NOMO-1 (cell line): ENCODE results near the gene KCTD15.

ENCODE experiments used
- DNase-seq, 2 experiments: peaks; one replicate each; lab custom pipeline; 2025; ENCODE audit not compliant: unreplicated experiment in 2 of 2; lab: John Stamatoyannopoulos, UW

Gene KCTD15

DNA sequence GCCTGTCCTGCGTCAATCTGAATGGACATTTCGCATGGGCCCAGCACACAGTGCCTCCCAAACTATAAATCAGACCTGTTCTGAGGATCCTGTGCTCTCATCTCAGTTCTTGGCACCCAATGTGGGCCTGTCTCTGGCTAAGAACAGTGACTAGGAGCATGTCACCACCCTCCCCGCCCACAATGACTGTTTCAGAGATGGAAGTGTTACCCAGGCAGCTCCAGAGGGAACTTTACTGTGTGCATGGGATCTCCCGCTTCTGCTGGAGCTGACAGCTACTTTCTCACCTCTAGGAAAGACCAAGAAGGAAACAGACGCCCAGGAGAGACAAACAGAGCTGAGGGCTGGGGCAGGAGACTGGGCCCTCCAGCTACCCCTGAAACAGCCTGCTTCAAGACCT lies 45.0 kb downstream of the KCTD15 start:
- no peak for DNase-seq

DNA sequence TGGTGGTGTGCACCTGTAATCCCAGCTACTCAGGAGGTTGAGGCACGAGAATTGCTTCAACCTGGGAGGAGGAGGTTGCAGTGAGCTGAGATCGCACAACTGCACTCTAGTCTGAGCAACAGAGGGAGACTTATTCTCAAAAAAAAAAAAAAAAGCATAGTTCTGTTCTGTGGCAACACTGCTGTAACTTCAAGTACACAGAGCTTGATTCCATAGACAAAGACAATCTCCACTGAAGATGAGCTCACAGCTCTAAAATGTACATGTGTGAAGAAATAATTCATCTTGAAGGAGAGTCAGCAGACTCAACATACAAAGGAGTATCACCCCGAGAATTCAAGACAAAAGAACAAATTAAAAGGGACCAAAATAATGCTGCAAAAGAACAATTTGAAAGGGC lies 47.8 kb downstream of the KCTD15 start:
- no peak for DNase-seq

DNA sequence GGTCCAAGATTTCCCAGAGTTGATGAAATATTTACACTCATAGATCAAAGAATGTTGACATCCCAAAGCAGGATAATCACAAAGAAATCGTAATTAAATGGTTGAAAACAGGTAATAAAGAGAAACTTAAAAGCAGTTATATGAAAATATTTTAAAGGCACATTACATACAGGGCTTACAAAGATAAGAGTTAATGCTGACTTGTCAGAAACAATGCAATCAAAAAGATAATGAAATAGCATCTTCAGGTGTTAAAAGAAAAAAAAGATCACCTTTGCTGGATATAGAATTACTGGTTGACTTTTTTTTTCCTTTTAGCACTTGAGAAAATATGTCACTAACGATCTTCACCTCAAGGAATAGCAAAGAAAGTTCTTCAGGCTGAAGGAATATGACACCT lies 48.8 kb downstream of the KCTD15 start:
- DNase-seq = no peak

DNA sequence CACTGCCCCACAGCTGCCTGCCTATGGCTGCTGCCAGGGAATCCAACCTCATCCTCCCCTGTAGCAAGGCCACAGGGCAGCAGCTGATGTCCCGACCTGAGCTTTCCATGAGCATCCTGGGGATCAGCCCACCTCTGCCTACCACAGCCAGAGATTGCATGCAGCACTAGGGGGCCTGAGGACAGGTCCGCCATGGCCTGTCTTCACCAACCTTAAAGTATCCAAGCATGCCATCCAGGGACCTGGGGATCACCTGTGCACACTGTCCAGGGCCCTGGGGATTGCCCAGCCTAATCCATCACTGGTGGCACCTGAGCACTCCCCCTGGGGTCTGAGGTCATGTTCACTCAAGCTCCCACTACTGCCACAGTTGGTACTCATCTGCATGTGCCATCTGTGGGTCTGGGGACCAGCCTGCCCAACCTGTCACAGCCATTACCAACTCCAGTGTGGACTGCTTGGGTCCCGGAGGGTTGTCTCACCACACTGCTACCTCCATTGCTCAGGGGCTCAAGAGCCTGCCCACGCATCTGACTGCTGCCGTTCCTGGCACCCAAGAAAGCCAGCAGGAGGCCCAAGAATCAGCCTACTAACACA lies 53.0 kb downstream of the KCTD15 start:
- DNase-seq = no peak

DNA sequence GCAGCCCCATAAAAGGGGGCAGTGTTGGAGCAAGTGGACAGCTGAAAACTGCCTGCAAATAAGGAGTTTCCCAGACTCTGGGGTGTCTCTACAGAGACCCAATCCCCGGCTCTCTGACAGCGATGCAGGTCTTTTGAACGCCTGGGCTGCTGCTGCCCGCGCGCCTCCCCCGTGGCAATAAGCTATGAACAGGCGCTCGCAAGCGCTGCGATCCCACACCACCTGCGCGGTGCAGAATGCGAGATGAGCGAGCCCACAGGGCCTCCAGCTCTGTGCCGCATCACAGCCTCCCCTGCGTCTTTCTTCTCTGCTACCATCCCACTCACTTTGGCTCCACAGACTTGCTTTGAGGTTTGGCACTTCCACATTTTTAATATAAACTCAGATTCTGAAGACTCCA lies 62.3 kb downstream of the KCTD15 start:
- no peak for DNase-seq

DNA sequence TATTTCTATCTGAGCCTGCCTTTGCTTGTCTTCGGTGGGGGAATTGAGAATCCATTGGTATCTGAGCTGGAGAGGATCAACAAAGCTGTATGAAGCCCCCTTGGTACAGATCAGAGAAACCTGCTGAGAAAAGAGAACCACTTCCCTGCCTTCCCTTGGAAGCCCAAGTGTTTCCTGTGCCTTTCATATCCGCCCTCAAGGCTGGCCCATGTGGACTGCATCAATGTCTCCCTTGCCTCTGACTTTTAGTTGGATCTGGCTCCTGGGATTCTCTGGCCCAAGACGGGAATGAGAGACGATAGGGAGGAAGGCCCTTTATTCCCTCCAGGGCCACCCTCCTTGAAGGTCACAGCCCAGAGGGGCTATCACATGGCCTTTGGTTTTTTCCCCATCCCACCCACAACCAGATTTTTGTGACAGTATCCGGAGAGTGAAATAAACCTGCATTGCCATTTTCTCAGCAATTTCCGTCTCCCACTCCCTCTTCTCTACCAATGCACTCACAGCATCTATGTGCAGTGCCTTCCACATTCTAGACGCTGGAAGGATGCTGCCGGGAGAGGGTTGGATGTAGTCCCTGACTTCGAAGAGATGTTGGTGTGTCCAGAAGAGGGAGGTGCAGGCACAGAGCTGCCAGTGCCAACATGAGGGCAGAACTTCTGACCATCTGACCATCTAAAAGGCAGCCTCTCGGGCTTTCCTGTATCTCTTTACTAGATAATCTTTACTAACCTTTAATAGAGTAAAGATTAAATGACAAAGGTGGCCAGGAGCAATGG lies 63.8 kb downstream of the KCTD15 start:
- no peak for DNase-seq

DNA sequence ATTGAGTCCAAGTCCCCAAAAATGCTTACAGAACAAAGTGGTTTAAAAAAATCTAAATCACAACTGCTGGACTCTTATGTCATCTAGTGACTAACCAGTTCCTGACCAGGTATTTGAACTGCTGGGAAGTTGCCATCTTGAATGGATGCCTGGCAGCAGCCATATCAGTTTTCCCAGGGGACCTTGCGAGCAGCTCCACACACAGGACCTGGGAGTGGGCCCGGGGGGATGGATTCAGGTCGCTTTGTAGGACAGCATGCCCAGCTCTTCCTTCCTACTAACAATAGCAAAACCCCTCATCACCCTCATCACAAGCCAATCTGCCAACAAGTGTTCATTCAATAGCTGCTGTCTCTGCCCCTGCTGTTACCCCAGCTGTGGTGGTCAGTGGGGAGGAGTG lies 65.3 kb downstream of the KCTD15 start:
- no peak for DNase-seq

DNA sequence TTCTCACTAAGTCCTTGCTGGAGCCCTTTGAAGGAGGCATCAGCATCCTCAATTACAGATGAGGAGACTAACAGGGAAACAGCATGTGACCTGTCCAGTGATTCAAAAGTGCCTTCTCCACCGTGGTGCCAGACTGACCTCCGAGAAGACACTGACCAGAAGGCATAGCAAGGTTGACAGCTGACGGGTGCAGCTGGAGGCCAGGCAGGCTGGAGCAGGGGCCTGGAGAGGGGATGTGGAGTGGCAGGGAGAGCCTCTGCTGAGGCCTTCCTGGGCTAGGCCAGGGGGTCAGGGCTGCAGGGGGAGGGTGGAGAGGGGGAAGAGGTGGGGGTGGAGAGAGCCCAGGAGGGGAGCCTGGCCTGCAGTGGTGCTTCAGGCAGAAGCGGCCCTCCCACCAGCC lies 66.3 kb downstream of the KCTD15 start:
- no peak for DNase-seq

DNA sequence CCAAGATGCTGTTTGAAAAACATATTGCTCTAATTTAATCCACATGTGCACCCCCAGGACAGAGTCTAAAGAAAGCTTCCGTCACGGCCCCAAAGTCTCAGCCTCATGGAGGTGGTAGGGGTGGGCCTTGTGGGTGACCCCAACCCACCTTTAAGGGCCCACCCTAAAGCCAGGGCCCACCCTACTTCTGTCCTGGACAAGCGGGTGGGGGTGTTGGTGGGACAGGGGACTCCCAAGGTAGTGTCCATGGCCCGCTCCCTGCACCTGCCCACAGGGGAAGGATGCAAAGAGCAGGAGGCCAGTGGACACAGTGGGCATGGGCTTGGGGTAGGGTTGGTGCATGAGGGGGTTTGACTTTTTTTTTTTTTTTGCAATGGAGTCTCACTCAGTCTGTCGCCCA lies 66.8 kb downstream of the KCTD15 start:
- DNase-seq = no peak

DNA sequence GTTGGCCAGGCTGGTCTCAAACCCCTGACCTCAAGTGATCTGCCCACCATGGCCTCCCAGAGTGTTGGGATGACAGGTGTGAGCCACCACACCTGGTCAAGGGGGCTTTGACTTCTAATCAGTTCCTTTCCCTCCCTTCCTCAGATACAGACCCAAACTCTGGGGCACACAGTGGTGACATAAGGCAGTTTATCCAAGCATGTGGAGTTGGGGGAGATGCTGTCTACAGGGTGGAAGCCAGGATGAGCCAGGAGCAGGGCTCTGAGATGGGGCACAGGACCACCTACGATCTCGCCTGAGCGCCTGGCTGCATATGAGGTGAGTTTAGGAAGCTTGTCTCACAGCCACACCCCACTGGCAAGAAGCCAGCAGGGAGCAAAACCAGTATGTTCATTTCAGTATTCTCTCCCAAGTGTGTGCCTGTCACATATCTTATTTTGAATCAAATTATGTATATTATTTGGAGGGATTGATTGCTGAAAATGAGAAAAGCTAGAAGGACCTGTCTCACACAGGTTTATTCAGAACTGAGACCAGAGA lies 67.7 kb downstream of the KCTD15 start:
- DNase-seq = no peak

DNA sequence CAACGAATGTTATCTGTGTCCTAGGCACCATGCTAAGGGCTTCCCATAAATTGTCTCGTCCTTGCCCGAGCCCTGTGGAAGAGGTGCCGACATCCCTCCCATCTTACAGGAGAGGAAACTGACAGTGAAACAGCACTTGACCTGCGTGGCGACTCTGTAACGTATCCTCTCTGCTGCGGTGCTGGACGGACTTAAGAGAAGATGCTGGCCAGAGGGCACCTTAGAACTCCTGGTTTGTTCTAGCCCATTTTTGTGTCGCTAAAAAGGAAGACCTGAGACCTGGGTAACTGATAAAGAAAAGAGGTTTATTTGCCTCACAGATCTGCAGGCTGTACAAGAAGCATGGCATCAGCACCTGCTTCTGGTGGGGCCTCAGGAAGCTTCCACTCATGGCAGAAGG lies 68.6 kb downstream of the KCTD15 start:
- no peak for DNase-seq
